Measurements from ENCODE around the gene KRTAP25-1. TPM values are rescaled to one million over a fixed set of nuclear protein-coding genes. Genes with fewer than 3 reads are reported as not detected.

KRTAP25-1 gene
- total RNA-seq, 1 experiment from 2014 or later, result not detected

DNA sequence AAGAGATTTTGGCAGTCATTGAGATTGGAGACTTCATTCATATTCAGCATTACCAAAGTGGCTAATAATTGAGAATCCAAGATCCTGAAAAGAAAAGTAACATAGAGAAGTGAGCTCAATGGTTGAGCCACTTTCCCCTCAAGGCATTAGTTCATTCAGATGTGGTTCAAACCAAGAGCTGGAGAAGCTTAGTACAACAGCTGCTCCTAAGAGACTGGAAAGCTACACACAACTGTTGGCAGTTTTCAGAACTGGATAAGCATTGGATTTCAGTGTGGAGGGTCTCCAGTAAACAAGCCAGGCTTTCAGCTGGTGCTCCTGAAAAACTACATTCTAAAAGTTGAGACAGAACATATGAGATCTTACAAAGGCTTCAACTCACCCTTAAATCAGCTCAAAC, 44.3 kb downstream of the KRTAP25-1 start:
- Histone ChIP-seq H4K8ac (replicated peaks; ENCODE audit: insufficient read length, low read depth, low read length) (no peak overlapping the region), H3K9me3 (ENCODE audit: control insufficient read depth, low read depth, low read length) (no peaks in the 10 kb centered on the region), H2BK20ac (ENCODE audit: low read depth, low read length, poor library complexity, severe bottlenecking) (no peak overlapping the region), H3K18ac (ENCODE audit: insufficient read length, low read depth, low read length) (no peak overlapping the region), H3K56ac (ENCODE audit: insufficient read length, low read depth, low read length) (no peak overlapping the region), H2AFZ (ENCODE audit: low read length) (no peak overlapping the region), H4K5ac (ENCODE audit: insufficient read length, low read depth, low read length) (no peak overlapping the region), H3K14ac (ENCODE audit: insufficient read depth, low read length) (no peak overlapping the region), H3K79me2 (ENCODE audit: insufficient read depth, low read length) (no peaks in the 10 kb centered on the region), H3K4me2 (ENCODE audit: insufficient read depth, insufficient read length, low read length) (no peak overlapping the region), H3K9ac (ENCODE audit: extremely low read depth, insufficient read length, low read length) (no peak overlapping the region), H3K4ac (ENCODE audit: low read depth, low read length) (no peak overlapping the region), H2AK5ac (ENCODE audit: insufficient read length, low read length) (no peak overlapping the region), H2BK120ac (ENCODE audit: low read depth, low read length, poor library complexity, severe bottlenecking) (no peak overlapping the region), H2BK12ac (ENCODE audit: insufficient read length, low read depth, low read length) (no peak overlapping the region), H2BK15ac (ENCODE audit: low read depth, low read length) (no peak overlapping the region), H3T11ph (ENCODE audit: low read length) (no peak overlapping the region), H4K91ac (ENCODE audit: insufficient read length, low read depth, low read length) (no peak overlapping the region), H3K23me2 (ENCODE audit: insufficient read length, low read depth, low read length, poor library complexity, severe bottlenecking) (no peaks in the 10 kb centered on the region), H3K4me1 (ENCODE audit: insufficient read depth, low read length) (no peaks in the 10 kb centered on the region), H3K79me1 (ENCODE audit: insufficient read depth, low read depth, low read length, poor library complexity, severe bottlenecking) (no peaks in the 10 kb centered on the region), H3K27me3 (ENCODE audit: insufficient read depth, low read length) (no peaks in the 10 kb centered on the region), H3K27ac (ENCODE audit: insufficient read length, low read depth, low read length) (no peak overlapping the region), H3K23ac (ENCODE audit: insufficient read length, low read depth, low read length) (no peak overlapping the region), H2BK5ac (ENCODE audit: insufficient read length, low read length) (no peak overlapping the region), H4K20me1 (ENCODE audit: control insufficient read depth, insufficient read depth, insufficient read length) (no peaks in the 10 kb centered on the region)
- Mint-ChIP-seq H3K4me3 (no peak overlapping the region), H3K9me3 (no peaks in the 10 kb centered on the region), H3K36me3 (ENCODE audit: insufficient read depth in 1 of 3, low read depth in 3 of 3) (no peaks in the 10 kb centered on the region), H3K4me1 (no peaks in the 10 kb centered on the region; a peak in 1 of 4 replicates), H3K27ac (no peak overlapping the region), H3K27me3 (ENCODE audit: low read depth) (peaks cover 2% of the 10 kb centered on the region; the same call in 1 of the 2 replicates)
- TF ChIP-seq, protein P1, sequence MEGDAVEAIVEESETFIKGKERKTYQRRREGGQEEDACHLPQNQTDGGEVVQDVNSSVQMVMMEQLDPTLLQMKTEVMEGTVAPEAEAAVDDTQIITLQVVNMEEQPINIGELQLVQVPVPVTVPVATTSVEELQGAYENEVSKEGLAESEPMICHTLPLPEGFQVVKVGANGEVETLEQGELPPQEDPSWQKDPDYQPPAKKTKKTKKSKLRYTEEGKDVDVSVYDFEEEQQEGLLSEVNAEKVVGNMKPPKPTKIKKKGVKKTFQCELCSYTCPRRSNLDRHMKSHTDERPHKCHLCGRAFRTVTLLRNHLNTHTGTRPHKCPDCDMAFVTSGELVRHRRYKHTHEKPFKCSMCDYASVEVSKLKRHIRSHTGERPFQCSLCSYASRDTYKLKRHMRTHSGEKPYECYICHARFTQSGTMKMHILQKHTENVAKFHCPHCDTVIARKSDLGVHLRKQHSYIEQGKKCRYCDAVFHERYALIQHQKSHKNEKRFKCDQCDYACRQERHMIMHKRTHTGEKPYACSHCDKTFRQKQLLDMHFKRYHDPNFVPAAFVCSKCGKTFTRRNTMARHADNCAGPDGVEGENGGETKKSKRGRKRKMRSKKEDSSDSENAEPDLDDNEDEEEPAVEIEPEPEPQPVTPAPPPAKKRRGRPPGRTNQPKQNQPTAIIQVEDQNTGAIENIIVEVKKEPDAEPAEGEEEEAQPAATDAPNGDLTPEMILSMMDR (conservative IDR thresholded peaks at IDR 0.05), result no peak
- no peak for DNase-seq

Measured in H9 (cell line).